HepG2 (cell line): ENCODE results near the gene NEK7. TPM values are rescaled to one million over a fixed set of nuclear protein-coding genes. Genes with fewer than 3 reads are reported as not detected.

Experiments used
- ATAC-seq: fragments of 200-7000 bp; cut with Tn5 transposase; 3 replicates; pipeline ENCODE4 v1.9.1; 2020; ENCODE audit warnings: mild to moderate bottlenecking, moderate library complexity
- BruUV-seq: library from RNA; stranded (reverse); fragments of 400-500 nt; replicated peaks from 2 replicates; lab custom pipeline; 2021; lab: Mats Ljungman, UMichigan
- CTCF ChIA-PET: fragments of 300-600 bp; formaldehyde crosslinking; extraction: SDS; loops from one replicate; lab custom pipeline; 2021; ENCODE audit warnings: low total read pairs, inconsistent platforms, low intra/inter-chr PET ratio; lab: Yijun Ruan, JAX
- POLR2A ChIA-PET: fragments of 350-600 bp; sonication (Branson Sonifier 250); formaldehyde crosslinking; loops from one replicate; lab custom pipeline; 2020; ENCODE audit warnings: antibody characterized with exemption, inconsistent platforms; lab: Yijun Ruan, JAX
- DNase-seq: peaks from one replicate; pipeline ENCODE4 v3.0.0-alpha.2; 2015; ENCODE audit warnings: low spot score
- FAIRE-seq: peaks from 3 replicates; lab custom pipeline; 2011; peaks lifted over from hg19 to GRCh38; lab: Jason Lieb, UNC
- H2AFZ ChIP-seq: one replicate; pipeline ENCODE4 v1.6.1; 2011; ENCODE audit warnings: low read length, inconsistent platforms
- H3K27ac ChIP-seq: fragments of 300-600 bp; 3 replicates; pipeline ENCODE4 v1.8.0; 2011; ENCODE audit warnings: mixed run types, mild to moderate bottlenecking, mixed read lengths, low read length, inconsistent platforms; ENCODE audit not compliant: insufficient read depth; ENCODE audit errors: extremely low read length
- H3K27me3 ChIP-seq, 2 experiments: fragments of 200-600 bp in 1 of 2; 2 replicates in 1 of 2; 3 replicates in 1 of 2; pipeline versions ENCODE4 v1.6.0 to v1.8.0; 2011; ENCODE audit warnings: low read length in 2 of 2, mild to moderate bottlenecking in 2 of 2, moderate library complexity in 2 of 2, inconsistent platforms in 1 of 2; ENCODE audit not compliant: insufficient read depth in 2 of 2, control insufficient read depth in 1 of 2
- H3K36me3 ChIP-seq, 2 experiments: fragments of 200-600 bp in 1 of 2; replicated peaks in 1 of 2; 2 replicates in 1 of 2; 3 replicates in 1 of 2; pipeline versions ENCODE4 v1.5.1 to v1.8.0; 2011; ENCODE audit warnings: low read length in 2 of 2, inconsistent platforms in 1 of 2; ENCODE audit not compliant: insufficient read depth in 2 of 2, control insufficient read depth in 1 of 2
- H3K4me1 ChIP-seq: 2 replicates; pipeline ENCODE4 v1.5.1; 2012; ENCODE audit warnings: low read length, inconsistent platforms; ENCODE audit not compliant: insufficient read depth
- H3K4me2 ChIP-seq: 2 replicates; pipeline ENCODE4 v1.6.0; 2011; ENCODE audit warnings: low read depth, low read length, inconsistent platforms
- H3K4me3 ChIP-seq, 3 experiments: fragments of 200-600 bp in 1 of 3; sonication (generic), shearing (Covaris generic) in 1 of 3; replicated peaks in 1 of 3; 2 replicates each; pipeline ENCODE4 v1.5.1; 2011 to 2016; ENCODE audit warnings: low read length in 3 of 3, inconsistent platforms in 2 of 3, low read depth in 2 of 3, mild to moderate bottlenecking in 2 of 3, control low read depth in 1 of 3, mixed read lengths in 1 of 3; ENCODE audit not compliant: insufficient read depth in 1 of 3
- H3K79me2 ChIP-seq: one replicate; pipeline ENCODE4 v1.6.1; 2011; ENCODE audit warnings: low read length, inconsistent platforms; ENCODE audit not compliant: insufficient read depth
- H3K9ac ChIP-seq: 2 replicates; pipeline ENCODE4 v1.6.0; 2011; ENCODE audit warnings: mild to moderate bottlenecking, low read depth, low read length, inconsistent platforms; ENCODE audit not compliant: insufficient read depth
- H3K9me3 ChIP-seq: 2 replicates; pipeline ENCODE4 v1.5.1; 2012; ENCODE audit warnings: mild to moderate bottlenecking, low read length
- H4K20me1 ChIP-seq: 2 replicates; pipeline ENCODE4 v1.6.0; 2011; ENCODE audit warnings: inconsistent platforms, mild to moderate bottlenecking, low read length, moderate library complexity; ENCODE audit not compliant: insufficient read depth
- MED1 ChIP-seq: sonication (generic); formaldehyde crosslinking; IDR thresholded peaks from 2 replicates; pipeline ENCODE4 v1.4.0; 2020; ENCODE audit warnings: missing genetic modification reagents
- ZBTB7A ChIP-seq: sonication (generic); formaldehyde crosslinking; IDR thresholded peaks from 2 replicates; pipeline ENCODE4 v1.8.0; 2022; ENCODE audit warnings: mild to moderate bottlenecking, missing genetic modification reagents
- ZNF234 ChIP-seq: sonication (generic); formaldehyde crosslinking; conservative IDR thresholded peaks from 2 replicates; pipeline ENCODE4 v1.5.1; 2020; ENCODE audit warnings: mild to moderate bottlenecking, missing genetic modification reagents
- ZNF256 ChIP-seq: sonication (generic); formaldehyde crosslinking; conservative IDR thresholded peaks from 2 replicates; pipeline ENCODE4 v1.4.0; 2020; ENCODE audit warnings: missing genetic modification reagents
- ZNF766 ChIP-seq: sonication (generic); formaldehyde crosslinking; IDR thresholded peaks from 2 replicates; pipeline ENCODE4 v1.5.0; 2020; ENCODE audit warnings: missing genetic modification reagents, borderline replicate concordance
- ZNF816 ChIP-seq: sonication (generic); formaldehyde crosslinking; IDR thresholded peaks from 2 replicates; pipeline ENCODE4 v1.8.0; 2022; ENCODE audit warnings: missing genetic modification reagents, mild to moderate bottlenecking, borderline replicate concordance
- ZNF878 ChIP-seq: sonication (generic); formaldehyde crosslinking; IDR thresholded peaks from 2 replicates; pipeline ENCODE4 v1.8.1; 2023; ENCODE audit warnings: mild to moderate bottlenecking, missing genetic modification reagents, moderate library complexity
- WGBS: methylation state at CpG from one replicate; pipeline ENCODE4 v1.1.6; 2017; ENCODE audit warnings: low lambda C conversion rate; 5-methylcytosine and 5-hydroxymethylcytosine counted together
- in situ Hi-C: cut with HindIII; loops from 2 replicates; pipeline ENCODE4 v1.10.0; 2017; ENCODE audit warnings: low pct_unique_long_range_greater_than_20kb; ENCODE audit not compliant: extremely low pct_ligation_motif_present
- intact Hi-C: fragments of 100-400 bp; cut with micrococcal nuclease; formaldehyde crosslinking; loops from one replicate; pipeline ENCODE4 v1.10.0; 2022; ENCODE audit not compliant: unreplicated experiment
- polyA plus RNA-seq, 8 experiments: library from polyadenylated mRNA; depleted of rRNA in 3 of 8; stranded (reverse) in 7 of 8; unstranded in 1 of 8; fragments of >200 nt; fragmentation: Illumina TruSeq in 4 of 8; extraction: Trizol in 4 of 8; gene quantifications; 2 replicates each; pipeline versions ENCODE4 v1.2.1 to v1.2.3, GENCODE V29; 2011 to 2016; ENCODE audit warnings: low read depth in 4 of 8, missing spikeins in 1 of 8, mixed read lengths in 1 of 8; ENCODE audit not compliant: insufficient read depth in 1 of 8
- total RNA-seq, 5 experiments: library from RNA; depleted of rRNA; stranded (reverse); fragments of >200 nt; fragmentation: Illumina TruSeq; extraction: Trizol; gene quantifications; 2 replicates each; pipeline ENCODE4 v1.2.3, GENCODE V29; 2016; ENCODE audit warnings: low read depth in 1 of 5
- TF ChIP-seq, protein P1 (sequence below): sonication (generic); formaldehyde crosslinking; IDR thresholded peaks from 2 replicates; pipeline ENCODE4 v1.4.0; 2020; ENCODE audit warnings: missing genetic modification reagents, mild to moderate bottlenecking, borderline replicate concordance
- TF ChIP-seq, protein P2 (sequence below): sonication (generic); formaldehyde crosslinking; IDR thresholded peaks from 2 replicates; pipeline ENCODE4 v1.4.0; 2020; ENCODE audit warnings: mild to moderate bottlenecking, missing genetic modification reagents
- TF ChIP-seq, protein P3 (sequence below): sonication (generic); formaldehyde crosslinking; IDR thresholded peaks from 2 replicates; pipeline ENCODE4 v1.8.0; 2022; ENCODE audit warnings: mild to moderate bottlenecking, missing genetic modification reagents, moderate library complexity

NEK7 gene
- total and polyA plus RNA-seq, 2 of the 13 experiments (the other 11 are each of a cell fraction or from before 2014, with no cell fraction given) = 18.1 to 19.2 TPM

DNA sequence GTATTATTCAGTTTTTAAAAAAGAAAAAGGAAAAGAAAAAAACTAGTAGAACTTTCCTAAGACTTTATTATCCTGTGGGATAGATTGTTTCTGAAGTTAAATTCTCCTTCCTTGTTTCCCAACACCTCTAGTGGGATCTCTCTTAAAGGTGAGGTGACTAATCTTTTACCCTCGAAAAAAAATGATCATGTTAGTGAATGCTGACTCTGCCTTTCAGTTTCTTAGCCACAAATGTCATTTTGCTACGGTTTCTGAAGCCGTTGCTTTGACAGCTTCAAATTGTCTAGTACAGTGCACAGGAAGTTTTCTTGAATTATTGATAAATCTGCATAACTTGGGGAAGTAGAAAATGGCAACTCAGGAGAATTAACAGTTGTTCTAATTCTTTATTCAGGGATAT, 13.0 kb upstream of the NEK7 start (continued):
- TF ChIP-seq, protein P1, sequence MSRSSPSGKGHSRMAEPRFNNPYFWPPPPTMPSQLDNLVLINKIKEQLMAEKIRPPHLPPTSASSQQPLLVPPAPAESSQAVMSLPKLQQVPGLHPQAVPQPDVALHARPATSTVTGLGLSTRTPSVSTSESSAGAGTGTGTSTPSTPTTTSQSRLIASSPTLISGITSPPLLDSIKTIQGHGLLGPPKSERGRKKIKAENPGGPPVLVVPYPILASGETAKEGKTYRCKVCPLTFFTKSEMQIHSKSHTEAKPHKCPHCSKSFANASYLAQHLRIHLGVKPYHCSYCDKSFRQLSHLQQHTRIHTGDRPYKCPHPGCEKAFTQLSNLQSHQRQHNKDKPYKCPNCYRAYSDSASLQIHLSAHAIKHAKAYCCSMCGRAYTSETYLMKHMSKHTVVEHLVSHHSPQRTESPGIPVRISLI (CRISPR knock-in tag) = no peak
- TF ChIP-seq MED1 (CRISPR knock-in tag) = no peak
- TF ChIP-seq, all 625 proteins: peak for 0

DNA sequence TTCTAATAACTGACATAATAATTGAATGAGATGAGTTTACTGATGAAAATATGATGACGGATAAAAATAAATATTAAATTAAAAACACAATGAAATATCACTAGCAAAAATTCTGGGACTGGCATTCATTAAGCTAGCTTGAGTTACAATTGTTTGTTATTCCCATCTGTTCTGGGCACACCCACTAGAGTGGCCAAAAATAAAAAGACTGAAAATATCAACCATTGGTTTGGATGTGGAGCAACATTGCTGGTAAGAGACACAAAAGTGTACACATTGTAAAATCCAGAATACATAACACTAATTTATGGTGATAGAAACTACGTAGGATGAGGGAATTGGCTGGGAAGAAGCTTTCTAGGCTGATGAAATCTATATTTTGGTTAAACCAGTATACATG, 9.6 kb upstream of the NEK7 start:
- in situ Hi-C loops (no loop called here), intact Hi-C loops (no loop called here)
- Histone ChIP-seq H3K36me3 (no peaks in the 10 kb centered on the region), H3K27me3 (no peaks in the 10 kb centered on the region), H3K9me3 (no peaks in the 10 kb centered on the region), H3K4me1 (no peaks in the 10 kb centered on the region), H4K20me1 (no peaks in the 10 kb centered on the region), H3K27ac (no peak overlapping the region), H3K9ac (no peak overlapping the region), H2AFZ (no peak overlapping the region)
- ATAC-seq = no peak
- no peak for DNase-seq
- CTCF ChIA-PET = no interaction called here
- TF ChIP-seq ZBTB7A (CRISPR knock-in tag) (no peak), ZNF256 (no peak), ZNF766 (CRISPR knock-in tag) (no peak), ZNF816 (CRISPR knock-in tag) (no peak), ZNF234 (CRISPR knock-in tag) (no peak), ZNF878 (no peak)
- TF ChIP-seq, protein P2, sequence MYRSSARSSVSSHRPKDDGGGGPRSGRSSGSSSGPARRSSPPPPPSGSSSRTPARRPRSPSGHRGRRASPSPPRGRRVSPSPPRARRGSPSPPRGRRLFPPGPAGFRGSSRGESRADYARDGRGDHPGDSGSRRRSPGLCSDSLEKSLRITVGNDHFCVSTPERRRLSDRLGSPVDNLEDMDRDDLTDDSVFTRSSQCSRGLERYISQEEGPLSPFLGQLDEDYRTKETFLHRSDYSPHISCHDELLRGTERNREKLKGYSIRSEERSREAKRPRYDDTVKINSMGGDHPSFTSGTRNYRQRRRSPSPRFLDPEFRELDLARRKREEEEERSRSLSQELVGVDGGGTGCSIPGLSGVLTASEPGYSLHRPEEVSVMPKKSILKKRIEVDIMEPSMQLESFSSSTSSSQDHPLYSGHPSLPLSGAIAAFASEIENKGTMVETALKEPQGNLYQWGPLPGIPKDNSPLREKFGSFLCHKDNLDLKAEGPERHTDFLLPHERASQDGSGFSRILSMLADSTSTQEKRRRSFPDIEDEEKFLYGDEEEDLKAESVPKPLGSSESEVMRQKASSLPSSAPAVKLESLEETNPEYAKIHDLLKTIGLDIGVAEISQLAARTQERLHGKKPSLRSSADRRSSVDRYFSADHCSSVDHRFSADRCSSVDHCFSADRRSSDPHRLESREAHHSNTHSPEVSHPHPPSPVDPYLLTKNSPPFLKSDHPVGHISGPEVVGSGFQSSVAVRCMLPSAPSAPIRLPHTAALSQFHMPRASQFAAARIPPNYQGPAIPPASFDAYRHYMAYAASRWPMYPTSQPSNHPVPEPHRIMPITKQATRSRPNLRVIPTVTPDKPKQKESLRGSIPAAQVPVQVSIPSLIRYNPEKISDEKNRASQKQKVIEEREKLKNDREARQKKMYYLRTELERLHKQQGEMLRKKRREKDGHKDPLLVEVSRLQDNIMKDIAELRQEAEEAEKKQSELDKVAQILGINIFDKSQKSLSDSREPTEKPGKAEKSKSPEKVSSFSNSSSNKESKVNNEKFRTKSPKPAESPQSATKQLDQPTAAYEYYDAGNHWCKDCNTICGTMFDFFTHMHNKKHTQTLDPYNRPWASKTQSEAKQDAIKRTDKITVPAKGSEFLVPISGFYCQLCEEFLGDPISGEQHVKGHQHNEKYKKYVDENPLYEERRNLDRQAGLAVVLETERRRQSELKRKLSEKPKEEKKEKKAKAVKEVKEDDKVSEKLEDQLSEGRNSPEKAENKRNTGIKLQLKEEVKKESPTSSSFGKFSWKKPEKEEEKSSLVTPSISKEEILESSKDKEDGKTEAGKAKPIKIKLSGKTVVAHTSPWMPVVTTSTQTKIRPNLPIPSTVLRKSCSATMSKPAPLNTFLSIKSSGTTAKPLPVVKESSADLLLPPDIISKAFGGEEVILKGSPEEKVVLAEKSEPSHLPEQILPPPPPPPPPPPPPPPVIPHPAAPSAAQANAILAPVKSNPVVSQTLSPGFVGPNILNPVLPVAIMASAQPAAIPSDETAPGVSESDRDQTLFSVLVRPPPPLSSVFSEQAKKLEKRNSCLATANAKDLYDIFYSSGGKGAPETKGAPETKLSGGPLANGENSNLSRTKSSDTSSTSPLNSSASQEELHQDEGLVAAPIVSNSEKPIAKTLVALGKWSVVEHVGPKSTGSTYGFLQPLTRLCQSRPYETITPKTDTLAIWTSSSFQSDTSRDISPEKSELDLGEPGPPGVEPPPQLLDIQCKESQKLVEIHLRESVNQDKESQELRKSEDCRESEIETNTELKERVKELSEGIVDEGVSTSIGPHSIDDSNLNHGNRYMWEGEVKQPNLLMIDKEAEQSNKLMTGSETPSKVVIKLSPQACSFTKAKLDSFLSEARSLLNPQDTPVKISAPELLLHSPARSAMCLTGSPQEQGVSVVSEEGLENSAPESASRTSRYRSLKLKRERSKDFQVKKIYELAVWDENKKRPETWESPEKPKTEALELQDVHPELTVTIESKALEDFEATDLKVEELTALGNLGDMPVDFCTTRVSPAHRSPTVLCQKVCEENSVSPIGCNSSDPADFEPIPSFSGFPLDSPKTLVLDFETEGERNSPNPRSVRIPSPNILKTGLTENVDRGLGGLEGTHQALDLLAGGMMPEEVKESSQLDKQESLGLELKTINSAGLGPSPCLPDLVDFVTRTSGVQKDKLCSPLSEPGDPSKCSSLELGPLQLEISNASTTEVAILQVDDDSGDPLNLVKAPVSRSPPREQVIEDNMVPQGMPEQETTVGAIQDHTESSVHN (CRISPR knock-in tag) = no peak
- TF ChIP-seq, protein P3, sequence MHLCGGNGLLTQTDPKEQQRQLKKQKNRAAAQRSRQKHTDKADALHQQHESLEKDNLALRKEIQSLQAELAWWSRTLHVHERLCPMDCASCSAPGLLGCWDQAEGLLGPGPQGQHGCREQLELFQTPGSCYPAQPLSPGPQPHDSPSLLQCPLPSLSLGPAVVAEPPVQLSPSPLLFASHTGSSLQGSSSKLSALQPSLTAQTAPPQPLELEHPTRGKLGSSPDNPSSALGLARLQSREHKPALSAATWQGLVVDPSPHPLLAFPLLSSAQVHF (CRISPR knock-in tag) = no peak
- TF ChIP-seq, all 625 proteins: peak for 0
- Histone ChIP-seq H3K79me2 (no peaks in the 10 kb centered on the region), H3K4me3 (no peak overlapping the region), H3K4me2 (no peak overlapping the region)
- BruUV-seq = no TSS peak
- POLR2A ChIA-PET = no interaction called here
- no peak for FAIRE-seq
- 65% methylated on average over 2 of the region's 2 CpGs for WGBS
